T-helper 1 cell treated with Interleukin-12 subunit alpha and Interleukin-12 subunit beta and Interleukin-4 antibody, amounts not matched to agents 30 ng/mL and 1 ng/mL, for 36 hours (primary cell): ENCODE results near the gene PHLPP2. TPM values are rescaled to one million over a fixed set of nuclear protein-coding genes. Genes with fewer than 3 reads are reported as not detected.
"Not testable (repeated sequence)": the region's sequence is repeated elsewhere in the genome, so short reads cannot be mapped to it uniquely, and the experiment has no call there.

Experiments used
- intact Hi-C: fragments of 100-400 bp; cut with micrococcal nuclease; formaldehyde crosslinking; loops from one replicate; pipeline ENCODE4 v1.15.1; 2024
- total RNA-seq: library from RNA; stranded (reverse); gene quantifications from 2 replicates; pipeline ENCODE4 v1.2.3, GENCODE V29; 2022

Gene PHLPP2
- total RNA-seq, 1 donor from 2014 or later = 8.9 TPM

DNA sequence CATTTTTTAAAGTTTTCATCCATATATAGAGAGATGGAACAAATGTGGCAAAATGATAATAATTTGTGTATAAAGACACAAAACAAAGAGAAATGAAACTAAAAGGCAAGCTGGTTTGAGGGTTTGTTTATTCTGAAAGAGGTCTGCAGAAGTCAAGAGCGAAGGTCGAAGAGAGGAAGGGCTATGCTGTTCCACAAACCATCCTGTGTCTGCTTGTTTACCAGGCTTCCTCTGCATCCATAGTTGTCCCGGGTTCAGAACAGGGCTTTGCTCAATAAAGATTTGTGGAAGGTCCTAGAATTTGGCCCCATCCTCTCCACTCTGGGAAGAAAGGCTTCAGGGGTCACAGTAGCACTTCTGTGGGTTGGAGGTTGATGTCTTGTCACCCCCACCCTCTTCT is 100.9 kb downstream of the PHLPP2 start:
- intact Hi-C loops = no loop called here

DNA sequence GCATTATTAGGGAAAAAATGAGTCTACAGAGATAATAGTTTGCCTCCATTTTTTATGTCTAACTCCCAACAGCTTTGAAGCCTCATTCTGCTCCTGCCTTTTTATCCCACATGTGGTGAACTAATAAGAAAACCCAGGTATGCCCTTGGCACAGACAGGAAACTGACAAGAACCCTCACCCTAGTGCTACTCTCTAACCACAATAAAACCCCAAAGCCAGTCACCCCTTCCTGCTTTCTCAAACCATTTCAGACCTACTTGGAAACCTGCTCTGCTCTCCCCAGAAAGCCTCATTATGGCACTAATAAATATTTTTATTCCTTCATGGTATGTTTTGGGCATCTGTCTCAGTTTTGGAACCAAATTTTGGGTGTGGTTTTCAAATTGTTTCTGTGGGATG is 102.4 kb downstream of the PHLPP2 start:
- intact Hi-C loops = no loop called here

DNA sequence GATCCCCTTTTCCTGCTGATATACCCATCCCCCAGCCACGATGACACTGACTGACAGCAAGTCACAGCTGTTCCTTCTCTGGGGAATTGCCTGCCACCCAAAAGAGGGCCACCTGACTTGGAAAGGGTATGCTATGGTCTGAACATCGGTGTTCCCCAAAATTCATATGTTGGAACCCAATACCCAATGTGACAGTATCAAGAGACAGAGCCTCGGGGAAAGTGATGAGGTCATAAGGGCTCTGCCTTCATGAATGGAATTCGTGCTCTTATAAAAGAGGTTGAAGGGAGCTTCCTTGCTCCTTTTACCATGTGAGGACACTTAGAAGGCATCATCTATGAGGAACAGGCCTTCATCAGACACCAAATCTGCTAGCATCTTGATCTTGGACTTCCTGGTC is 106.1 kb downstream of the PHLPP2 start:
- intact Hi-C loops = no loop called here

DNA sequence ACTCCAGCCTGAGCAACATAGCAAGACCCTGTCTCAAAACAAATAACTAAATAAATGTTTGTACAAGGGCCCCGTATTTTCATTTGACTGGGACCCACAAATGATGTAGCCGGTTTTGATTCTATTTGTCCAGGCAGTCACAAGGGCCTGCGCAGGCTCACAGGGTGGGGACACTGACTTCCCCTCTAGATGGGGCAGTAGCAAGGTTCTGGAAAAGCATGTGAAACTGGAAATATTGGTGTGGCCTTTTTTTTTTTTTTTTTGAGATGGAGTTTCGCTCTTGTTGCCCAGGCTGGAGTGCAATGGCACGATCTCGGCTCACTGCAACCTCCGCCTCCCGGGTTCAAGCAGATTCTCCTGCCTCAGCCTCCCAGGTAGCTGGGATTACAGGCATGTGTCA is 109.5 kb downstream of the PHLPP2 start:
- intact Hi-C loops = loop anchor here (5.0 kb wide), 1 partner anchor 107 kb away; the partner anchor contains the start of gene PHLPP2

DNA sequence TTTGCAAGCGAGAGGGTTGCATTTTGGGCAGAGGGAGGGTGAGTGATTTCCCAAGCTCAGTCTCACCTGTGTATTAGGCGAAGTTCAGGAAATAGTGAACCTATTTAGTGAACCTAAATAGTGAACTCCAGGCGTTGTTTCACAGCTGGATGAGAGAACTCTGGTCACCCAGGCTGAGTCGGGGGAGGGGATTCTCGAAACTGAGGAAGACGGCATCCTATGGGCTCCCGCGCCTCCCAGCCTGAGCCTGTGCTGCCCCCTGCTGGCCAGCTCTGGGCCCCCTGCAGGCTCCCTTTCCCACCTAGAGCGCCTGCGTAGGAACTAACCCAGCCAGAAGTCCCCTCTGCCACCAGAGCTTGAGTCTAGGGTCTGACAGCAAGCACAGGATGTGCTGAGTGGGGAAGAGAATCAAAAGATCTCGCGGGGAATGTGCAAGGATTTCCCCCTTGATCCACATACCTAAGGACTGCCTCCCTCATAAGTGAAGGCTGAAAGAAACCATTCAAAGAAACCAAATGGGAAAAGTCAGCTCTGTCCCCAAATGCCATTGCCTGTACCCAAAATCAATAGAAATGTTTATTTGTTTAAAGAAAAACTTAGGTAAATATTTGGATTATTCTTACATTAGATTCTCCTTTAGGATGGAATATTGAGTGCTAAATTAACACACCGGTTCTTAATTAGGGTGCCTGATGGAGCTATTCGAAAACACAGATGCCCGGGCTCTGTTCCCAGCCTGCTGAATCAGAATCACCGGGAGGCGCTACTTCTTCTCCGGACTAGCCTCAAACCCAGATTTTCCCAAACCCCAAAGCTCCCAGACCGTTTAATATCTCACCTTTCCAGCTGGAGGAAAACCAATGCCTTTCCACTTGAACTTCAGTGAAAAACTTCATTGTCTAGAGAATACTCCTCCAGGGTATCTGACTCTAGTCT is 113.3 kb downstream of the PHLPP2 start:
- intact Hi-C loops = loop anchor here (1.0 to 5.0 kb wide), 8 partner anchors 46 to 482 kb away; partner anchors contain the start of genes DHX38, PHLPP2, TXNL4B and ZNF23

DNA sequence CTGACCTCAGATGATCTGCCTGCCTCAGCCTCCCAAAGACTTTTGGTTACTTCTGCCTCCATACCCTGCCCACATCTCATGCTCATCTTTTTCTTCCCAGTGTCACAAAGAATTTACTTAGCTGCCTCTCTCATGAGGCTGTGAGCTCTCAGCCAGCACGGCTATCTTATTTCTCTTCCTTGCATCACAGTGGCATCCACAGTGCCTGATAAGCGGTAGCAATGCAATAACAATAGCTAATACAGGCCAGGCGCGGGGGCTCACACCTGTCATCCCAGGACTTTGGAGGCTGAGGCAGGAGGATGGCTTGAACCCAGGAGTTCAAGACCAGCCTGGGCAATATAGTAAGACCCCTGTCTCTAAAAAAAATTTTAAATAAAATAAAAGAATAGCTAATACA is 114.1 kb downstream of the PHLPP2 start:
- intact Hi-C loops = loop anchor here (2.0 to 5.0 kb wide), 2 partner anchors 112 to 136 kb away; partner anchors contain the start of gene PHLPP2

DNA sequence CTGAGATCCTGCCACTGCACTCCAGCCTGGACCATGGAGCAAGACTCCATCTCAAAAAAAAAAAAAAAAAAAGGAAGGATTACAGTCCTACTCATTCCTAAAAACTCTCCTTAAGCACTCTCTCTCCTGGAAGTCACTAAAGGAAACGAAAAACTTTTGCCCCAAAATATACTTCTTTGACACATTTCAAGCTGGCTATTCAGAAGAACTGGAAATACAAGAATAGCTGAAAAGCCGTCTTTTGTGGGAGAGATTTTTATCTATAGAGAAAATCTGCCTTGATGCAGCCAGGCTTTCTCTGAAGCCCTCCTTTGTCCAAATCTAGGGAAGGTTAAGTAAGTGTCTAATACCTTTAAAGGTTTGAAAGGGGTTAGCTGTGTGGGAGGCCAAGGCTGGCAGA is 115.4 kb downstream of the PHLPP2 start:
- intact Hi-C loops = no loop called here

DNA sequence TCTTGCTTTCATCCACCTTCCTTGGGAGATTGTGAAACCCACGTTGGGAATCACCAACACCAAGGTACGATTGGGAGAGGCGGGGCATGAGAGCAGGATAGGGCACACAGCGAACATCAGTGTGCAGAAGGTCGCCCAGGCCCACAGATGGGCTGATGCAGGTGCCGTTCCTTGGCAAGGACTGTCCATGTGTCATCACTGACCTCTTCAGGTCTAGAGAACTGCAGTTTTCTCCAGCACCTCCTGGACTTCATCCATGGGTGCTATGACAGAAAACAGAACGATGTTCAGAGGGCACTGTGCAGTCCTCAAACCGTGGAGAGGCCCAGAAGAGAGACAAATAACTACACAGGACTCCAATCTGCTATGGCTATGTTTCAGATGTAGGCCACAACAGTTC is 123.7 kb downstream of the PHLPP2 start:
- intact Hi-C loops = no loop called here

DNA sequence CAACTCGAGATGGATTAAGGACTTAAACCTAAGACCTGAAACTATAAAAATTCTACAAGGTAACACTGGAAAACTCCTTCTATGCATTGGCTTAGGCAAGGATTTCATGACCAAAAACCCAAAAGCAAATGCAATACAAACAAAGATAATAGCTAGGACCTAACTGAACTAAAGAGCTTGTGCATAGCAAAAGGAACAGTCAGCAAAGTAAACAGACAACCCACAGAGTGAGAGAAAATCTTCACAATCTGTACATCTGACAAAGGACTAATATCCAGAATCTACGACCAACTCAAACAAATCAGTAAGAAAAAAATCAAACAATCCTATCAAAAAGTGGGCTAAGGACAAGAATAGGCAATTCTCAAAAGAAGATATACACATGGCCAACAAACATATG is 126.1 kb downstream of the PHLPP2 start:
- intact Hi-C loops = not testable (repeated sequence)

DNA sequence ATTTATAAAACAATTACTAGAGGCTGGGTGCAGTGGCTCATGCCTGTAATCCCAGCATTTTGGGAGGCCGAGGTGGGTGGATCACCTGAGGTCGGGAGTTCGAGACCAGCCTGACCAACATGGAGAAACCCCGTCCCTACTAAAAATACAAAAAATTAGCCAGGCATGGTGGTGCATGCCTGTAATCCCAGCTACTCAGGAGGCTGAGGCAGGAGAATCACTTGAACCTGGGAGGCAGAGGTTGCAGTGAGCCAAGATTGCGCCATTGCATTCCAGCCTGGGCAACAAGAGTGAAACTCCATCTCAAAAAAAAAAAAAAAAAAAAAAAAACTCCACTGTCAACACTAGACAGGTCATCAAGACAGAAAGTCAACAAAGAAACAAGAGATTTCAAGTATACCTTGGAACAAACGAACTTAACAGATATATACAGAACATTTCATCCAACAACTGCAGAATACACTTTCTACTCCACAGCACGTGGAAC is 129.1 kb downstream of the PHLPP2 start:
- intact Hi-C loops = not testable (repeated sequence)

Other genes with a start within 250 kb of the PHLPP2 start
- 2.0 TPM in 2 replicates for gene ZNF19, start 235.4 kb downstream of the PHLPP2 start, total RNA-seq
- not detected in 2 replicates for gene CHST4, start 198.3 kb downstream of the PHLPP2 start, total RNA-seq
- not detected in 2 replicates for gene TAT, start 147.6 kb downstream of the PHLPP2 start, total RNA-seq
- not detected in 2 replicates for gene MARVELD3, start 98.5 kb downstream of the PHLPP2 start, total RNA-seq
- gene AP1G1, start 84.1 kb upstream of the PHLPP2 start, total RNA-seq = 101 TPM in 2 replicates
- gene ATXN1L, start 121.3 kb upstream of the PHLPP2 start, total RNA-seq = 25.7 and 26.9 TPM in 2 replicates
- gene ZNF821, start 159.5 kb upstream of the PHLPP2 start, total RNA-seq = 4.5 and 5.4 TPM in 2 replicates
- gene IST1, start 170.8 kb upstream of the PHLPP2 start, total RNA-seq = 166 and 184 TPM in 2 replicates